Measurements from ENCODE around the gene ARHGEF9.

- TF ChIP-seq CTCF (optimal IDR thresholded peaks at IDR 0.05 in 1 of 3, IDR thresholded peaks at IDR 0.05 in 1 of 3, conservative IDR thresholded peaks at IDR 0.05 in 1 of 3; ENCODE audit: extremely low read depth in 1 of 3, insufficient read depth in 2 of 3, low read length in 3 of 3) (no peak), EZH2 (IDR thresholded peaks at IDR 0.05; ENCODE audit: low read length) (no peak)
These were observed 27.8 kb upstream of the ARHGEF9 start for GRCh38 chrX:63812823-63813222.

Data from keratinocyte (primary cell).